HepG2 (cell line): Measurements from ENCODE around the gene CRAMP1. TPM values are rescaled to one million over a fixed set of nuclear protein-coding genes. Genes with fewer than 3 reads are reported as not detected.

Experiments used
- AHR ChIP-seq: IDR thresholded peaks from 2 replicates; pipeline ENCODE4 v1.6.1; 2018; ENCODE audit warnings: missing genetic modification reagents, missing compliant biosample characterization
- CBX5 ChIP-seq: sonication (generic); formaldehyde crosslinking; IDR thresholded peaks from 2 replicates; pipeline ENCODE4 v1.4.0; 2020; ENCODE audit warnings: missing genetic modification reagents, borderline replicate concordance
- FIP1L1 ChIP-seq: fragments of 200-400 bp; formaldehyde crosslinking; IDR thresholded peaks from 2 replicates; pipeline ENCODE4 v1.6.1; 2018; ENCODE audit warnings: low read depth, mild to moderate bottlenecking, low read length, moderate library complexity, borderline replicate concordance; ENCODE audit not compliant: insufficient read depth
- GRHL1 ChIP-seq: sonication (generic); formaldehyde crosslinking; conservative IDR thresholded peaks from 2 replicates; pipeline ENCODE4 v1.8.0; 2022; ENCODE audit warnings: missing genetic modification reagents
- MNT ChIP-seq: fragments of 450-650 bp; IDR thresholded peaks from 2 replicates; pipeline ENCODE4 v1.6.1; 2016
- MZF1 ChIP-seq: sonication (generic); formaldehyde crosslinking; IDR thresholded peaks from 2 replicates; pipeline ENCODE4 v1.8.1; 2023; ENCODE audit warnings: mild to moderate bottlenecking, missing genetic modification reagents, borderline replicate concordance
- PRDM15 ChIP-seq: sonication (generic); formaldehyde crosslinking; IDR thresholded peaks from 2 replicates; pipeline ENCODE4 v1.4.0; 2020; ENCODE audit warnings: missing genetic modification reagents
- SMAD3 ChIP-seq: sonication (generic); formaldehyde crosslinking; IDR thresholded peaks from 2 replicates; pipeline ENCODE4 v1.4.0; 2020; ENCODE audit warnings: missing genetic modification reagents
- ZNF160 ChIP-seq: sonication (generic); formaldehyde crosslinking; IDR thresholded peaks from 2 replicates; pipeline ENCODE4 v1.8.0; 2022; ENCODE audit warnings: mild to moderate bottlenecking, inconsistent platforms, missing genetic modification reagents
- ZNF550 ChIP-seq: sonication (generic); formaldehyde crosslinking; IDR thresholded peaks from 2 replicates; pipeline ENCODE4 v1.4.0; 2020; ENCODE audit warnings: mild to moderate bottlenecking, missing genetic modification reagents, borderline replicate concordance
- ZNF776 ChIP-seq: sonication (generic); formaldehyde crosslinking; IDR thresholded peaks from 2 replicates; pipeline ENCODE4 v1.4.0; 2020; ENCODE audit warnings: mild to moderate bottlenecking, missing genetic modification reagents
- ZNF781 ChIP-seq: sonication (generic); formaldehyde crosslinking; IDR thresholded peaks from 2 replicates; pipeline ENCODE4 v1.5.1; 2020; ENCODE audit warnings: borderline replicate concordance, mild to moderate bottlenecking, missing genetic modification reagents; ENCODE audit errors: not compliant biosample characterization
- ZUFSP ChIP-seq: sonication (generic); formaldehyde crosslinking; IDR thresholded peaks from 2 replicates; pipeline ENCODE4 v1.9.0; 2021; ENCODE audit warnings: missing genetic modification reagents, mild to moderate bottlenecking, borderline replicate concordance
- polyA plus RNA-seq, 8 experiments: library from polyadenylated mRNA; depleted of rRNA in 3 of 8; stranded (reverse) in 7 of 8; unstranded in 1 of 8; fragments of >200 nt; fragmentation: Illumina TruSeq in 4 of 8; extraction: Trizol in 4 of 8; gene quantifications; 2 replicates each; pipeline versions ENCODE4 v1.2.1 to v1.2.3, GENCODE V29; 2011 to 2016; ENCODE audit warnings: low read depth in 4 of 8, missing spikeins in 1 of 8, mixed read lengths in 1 of 8; ENCODE audit not compliant: insufficient read depth in 1 of 8
- total RNA-seq, 5 experiments: library from RNA; depleted of rRNA; stranded (reverse); fragments of >200 nt; fragmentation: Illumina TruSeq; extraction: Trizol; gene quantifications; 2 replicates each; pipeline ENCODE4 v1.2.3, GENCODE V29; 2016; ENCODE audit warnings: low read depth in 1 of 5
- TF ChIP-seq, protein P1 (sequence below): sonication (generic); formaldehyde crosslinking; IDR thresholded peaks from 2 replicates; pipeline ENCODE4 v1.8.0; 2022; ENCODE audit warnings: missing genetic modification reagents, mild to moderate bottlenecking, inconsistent platforms, borderline replicate concordance
- TF ChIP-seq, protein P2 (sequence below): sonication (generic); formaldehyde crosslinking; IDR thresholded peaks from 2 replicates; pipeline ENCODE4 v1.5.0; 2020; ENCODE audit warnings: missing genetic modification reagents

Gene CRAMP1
- total and polyA plus RNA-seq, 2 of the 13 experiments (the other 11 are each of a cell fraction or from before 2014, with no cell fraction given) = 6.8 to 9.7 TPM

GRCh38 chr16:1610071-1610898 is 1.9 kb upstream of the CRAMP1 start (continued):
- TF ChIP-seq PRDM15 (CRISPR knock-in tag) (peak; percentile 90), ZUFSP (CRISPR knock-in tag) (no peak), ZNF160 (CRISPR knock-in tag) (peak; percentile 47; the same call in 1 of the 2 replicates), MZF1 (CRISPR knock-in tag) (0 out of 2 replicates have a peak, but pooled peaks have one; percentile 47), FIP1L1 (no peak), AHR (CRISPR knock-in tag) (no peak; the same call in 1 of the 2 replicates), CBX5 (no peak), ZNF776 (CRISPR knock-in tag) (peak; percentile 83), ZNF781 (CRISPR knock-in tag) (peak; percentile 57), ZNF550 (CRISPR knock-in tag) (0 out of 2 replicates have a peak, but pooled peaks have one; percentile 30), SMAD3 (CRISPR knock-in tag) (no peak; the same call in 1 of the 2 replicates), MNT (peak; percentile 68), GRHL1 (CRISPR knock-in tag) (no peak)
- TF ChIP-seq, protein P1, sequence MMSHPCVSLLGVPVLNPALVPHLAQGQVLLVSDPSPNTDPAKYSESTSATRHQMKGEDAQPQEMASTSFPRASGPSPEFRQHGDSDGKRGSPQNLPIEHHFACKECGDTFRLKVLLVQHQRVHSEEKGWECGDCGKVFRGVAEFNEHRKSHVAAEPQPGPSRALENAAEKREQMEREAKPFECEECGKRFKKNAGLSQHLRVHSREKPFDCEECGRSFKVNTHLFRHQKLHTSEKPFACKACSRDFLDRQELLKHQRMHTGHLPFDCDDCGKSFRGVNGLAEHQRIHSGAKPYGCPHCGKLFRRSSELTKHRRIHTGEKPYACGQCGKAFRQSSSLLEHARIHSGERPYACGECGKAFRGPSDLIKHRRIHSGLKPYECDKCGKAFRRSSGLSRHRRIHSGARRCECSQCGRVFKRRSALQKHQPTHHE = peak; percentile 62; the same call in 1 of the 2 replicates
- TF ChIP-seq, protein P2, sequence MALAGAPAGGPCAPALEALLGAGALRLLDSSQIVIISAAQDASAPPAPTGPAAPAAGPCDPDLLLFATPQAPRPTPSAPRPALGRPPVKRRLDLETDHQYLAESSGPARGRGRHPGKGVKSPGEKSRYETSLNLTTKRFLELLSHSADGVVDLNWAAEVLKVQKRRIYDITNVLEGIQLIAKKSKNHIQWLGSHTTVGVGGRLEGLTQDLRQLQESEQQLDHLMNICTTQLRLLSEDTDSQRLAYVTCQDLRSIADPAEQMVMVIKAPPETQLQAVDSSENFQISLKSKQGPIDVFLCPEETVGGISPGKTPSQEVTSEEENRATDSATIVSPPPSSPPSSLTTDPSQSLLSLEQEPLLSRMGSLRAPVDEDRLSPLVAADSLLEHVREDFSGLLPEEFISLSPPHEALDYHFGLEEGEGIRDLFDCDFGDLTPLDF (CRISPR knock-in tag) = peak; percentile 66; the same call in 1 of the 2 replicates
